ENCODE data around the gene DEPDC5.
"Not testable (repeated sequence)": the region's sequence is repeated elsewhere in the genome, so short reads cannot be mapped to it uniquely, and the experiment has no call there.

Gene DEPDC5

DNA sequence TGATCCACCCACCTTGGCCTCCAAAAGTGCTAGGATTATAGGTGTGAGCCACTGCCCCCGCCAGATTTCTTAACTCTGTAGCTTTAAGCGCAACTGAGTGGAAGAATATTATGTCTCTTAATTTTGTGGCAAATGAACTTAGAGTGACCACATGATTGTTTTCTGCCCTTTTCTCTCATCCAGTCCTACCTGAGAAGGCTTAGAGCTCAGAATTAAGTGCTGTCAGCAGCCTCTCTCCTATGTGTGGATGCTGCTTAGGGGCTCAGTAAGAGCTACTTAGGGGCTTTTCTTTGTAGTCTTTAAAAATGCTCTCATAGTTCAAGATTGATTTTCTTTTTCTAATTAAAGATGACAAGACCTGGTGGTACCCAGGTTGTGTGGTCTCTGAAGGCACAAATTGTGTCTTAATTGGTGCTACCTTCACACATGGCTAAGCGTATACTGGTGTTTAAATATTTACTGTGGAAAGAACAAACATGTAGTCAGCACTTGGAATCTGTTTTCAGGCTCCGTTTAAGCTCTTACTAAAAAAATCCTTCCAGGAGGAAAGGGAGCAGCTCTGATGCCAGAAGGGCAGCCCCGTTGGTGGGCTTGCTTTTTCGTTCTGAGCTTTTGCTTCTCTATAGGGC, 59.3 kb downstream of the DEPDC5 start:
- ChIA-PET POLR2A (interaction anchor here (1.5 kb wide), 1 partner anchor 60 kb away, joined by 5 read pairs; no protein-coding TSS in a partner anchor), CTCF (no interaction called here)
- no peak for DNase-seq (ENCODE audit: extremely low spot score)
- no peak for TF ChIP-seq ARNT (IDR thresholded peaks at IDR 0.05)
- TF ChIP-seq FOXA1 (IDR thresholded peaks at IDR 0.05), result no peak
- TF ChIP-seq CTBP1 (IDR thresholded peaks at IDR 0.05; ENCODE audit: borderline replicate concordance), result no peak

DNA sequence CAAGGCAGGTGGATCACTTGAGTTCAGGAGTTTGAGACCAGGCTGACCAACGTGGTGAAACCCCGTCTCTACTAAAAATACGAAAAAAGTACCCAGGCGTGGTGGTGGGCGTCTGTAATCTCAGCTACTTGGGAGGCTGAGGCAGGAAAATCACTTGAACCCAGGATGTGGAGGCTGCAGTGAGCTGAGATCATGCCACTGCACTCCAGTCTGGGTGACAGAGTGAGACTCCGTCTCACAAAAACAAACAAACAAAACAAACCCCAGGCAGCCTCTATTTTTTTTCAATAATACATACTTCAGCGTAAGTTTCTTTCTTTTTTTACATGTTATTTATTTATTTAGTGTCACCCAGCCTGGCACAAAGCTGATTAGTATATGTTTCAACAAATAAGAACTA, 60.1 kb downstream of the DEPDC5 start:
- CTCF ChIA-PET; DNase-seq (ENCODE audit: extremely low spot score): not testable (repeated sequence)
- POLR2A ChIA-PET, result interaction anchor here (1.5 kb wide), 1 partner anchor 61 kb away, joined by 5 read pairs; no protein-coding TSS in a partner anchor

- CTCF ChIA-PET, result no interaction called here
- no peak for DNase-seq (ENCODE audit: extremely low spot score)
- POLR2A ChIA-PET, result no interaction called here
- TF ChIP-seq ZNF384 (IDR thresholded peaks at IDR 0.05) (no peak), ELF4 (IDR thresholded peaks at IDR 0.05) (no peak), FOXM1 (IDR thresholded peaks at IDR 0.05; ENCODE audit: borderline replicate concordance) (no peak), LEF1 (IDR thresholded peaks at IDR 0.05; ENCODE audit: borderline replicate concordance) (no peak), L3MBTL2 (conservative IDR thresholded peaks at IDR 0.05) (no peak), HDGF (IDR thresholded peaks at IDR 0.05; ENCODE audit: borderline replicate concordance) (no peak), TARDBP (IDR thresholded peaks at IDR 0.05) (no peak), FOXA1 (IDR thresholded peaks at IDR 0.05) (no peak), SUZ12 (IDR thresholded peaks at IDR 0.05) (no peak), CTBP1 (IDR thresholded peaks at IDR 0.05; ENCODE audit: borderline replicate concordance) (no peak), NFRKB (IDR thresholded peaks at IDR 0.05) (no peak), SP1 (IDR thresholded peaks at IDR 0.05) (no peak), FOXK2 (IDR thresholded peaks at IDR 0.05) (no peak)
These were observed 61.1 kb downstream of the DEPDC5 start for GRCh38 chr22:31814942-31815341.

- DNase-seq (ENCODE audit: extremely low spot score); CTCF ChIA-PET; POLR2A ChIA-PET: not testable (repeated sequence)
These were observed 61.6 kb downstream of the DEPDC5 start for GRCh38 chr22:31815383-31815814.

DNA sequence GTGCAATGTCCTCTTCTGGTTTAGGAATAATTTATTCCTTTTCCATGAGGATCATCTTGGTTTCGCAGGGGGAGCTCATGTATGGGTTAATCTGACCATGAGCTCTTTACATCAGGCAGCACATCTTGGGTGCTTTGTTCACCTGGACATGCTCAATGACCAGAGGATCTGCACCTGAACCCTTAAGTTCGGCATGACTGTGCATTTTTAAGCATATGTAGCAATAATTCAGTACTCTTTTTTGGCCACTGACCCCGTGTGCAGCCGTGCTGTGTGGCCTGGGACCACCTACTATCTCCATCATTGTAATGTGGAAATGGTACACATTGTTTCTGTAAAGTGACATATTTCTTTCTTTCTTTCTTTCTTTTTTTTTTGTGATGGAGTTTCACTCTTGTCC, 62.9 kb downstream of the DEPDC5 start:
- ChIA-PET CTCF (no interaction called here), POLR2A (no interaction called here)
- DNase-seq (ENCODE audit: extremely low spot score), result no peak
- TF ChIP-seq TARDBP (IDR thresholded peaks at IDR 0.05) (no peak), L3MBTL2 (conservative IDR thresholded peaks at IDR 0.05) (no peak), ARNT (IDR thresholded peaks at IDR 0.05) (no peak), NFRKB (IDR thresholded peaks at IDR 0.05) (no peak)

DNA sequence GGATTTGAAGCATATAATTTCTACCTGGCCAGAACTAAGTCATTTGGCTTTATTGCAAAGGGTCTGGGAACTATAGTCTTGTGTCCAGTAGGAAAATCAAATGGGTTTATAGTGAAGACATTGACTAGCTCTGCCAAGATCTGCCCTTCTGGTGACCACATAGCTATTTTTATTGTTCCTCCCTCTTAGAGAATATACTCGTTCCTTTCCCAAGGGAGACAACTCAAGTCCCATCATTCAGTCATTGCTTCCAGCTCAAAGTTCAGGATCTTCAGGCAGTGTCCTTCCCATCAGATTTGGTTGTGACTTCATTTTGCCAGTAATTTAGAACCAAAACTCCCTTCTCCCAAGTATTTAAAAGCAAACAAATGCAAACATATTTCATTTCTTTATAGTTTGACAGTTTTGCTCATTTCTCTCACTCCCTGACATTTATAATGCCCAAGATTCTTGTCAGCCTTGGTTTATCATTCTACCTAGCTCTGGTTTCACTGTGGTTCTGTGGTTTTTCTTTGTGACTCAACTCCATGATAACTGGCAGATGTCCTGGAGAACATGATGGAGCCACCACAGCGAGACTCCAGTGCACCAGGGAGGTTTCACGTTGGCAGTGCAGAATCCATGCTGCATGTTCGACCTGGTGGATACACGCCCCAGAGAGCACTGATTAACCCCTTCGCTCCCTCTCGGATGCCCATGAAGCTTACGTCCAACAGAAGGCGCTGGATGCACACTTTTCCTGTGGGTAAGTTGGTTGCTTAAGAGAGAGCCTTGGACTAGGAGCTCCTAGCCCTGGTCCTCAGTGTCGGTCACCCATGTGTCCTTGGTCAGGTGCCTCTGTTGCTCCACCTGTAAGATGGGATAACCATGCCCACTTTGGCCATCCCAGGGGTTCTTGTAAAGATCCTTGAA, 64.9 kb downstream of the DEPDC5 start:
- POLR2A ChIA-PET, result no interaction called here
- no peak for DNase-seq (ENCODE audit: extremely low spot score)
- CTCF ChIA-PET, result no interaction called here
- TF ChIP-seq FOXA1 (IDR thresholded peaks at IDR 0.05), result no peak
- no peak for TF ChIP-seq ZNF384 (IDR thresholded peaks at IDR 0.05)
- no peak for TF ChIP-seq HDGF (IDR thresholded peaks at IDR 0.05; ENCODE audit: borderline replicate concordance)
- no peak for TF ChIP-seq ELF4 (IDR thresholded peaks at IDR 0.05)
- no peak for TF ChIP-seq LEF1 (IDR thresholded peaks at IDR 0.05; ENCODE audit: borderline replicate concordance)
- TF ChIP-seq NFRKB (IDR thresholded peaks at IDR 0.05), result no peak
- no peak for TF ChIP-seq FOXK2 (IDR thresholded peaks at IDR 0.05)
- TF ChIP-seq SP1 (IDR thresholded peaks at IDR 0.05), result no peak
- TF ChIP-seq ARNT (IDR thresholded peaks at IDR 0.05), result no peak
- TF ChIP-seq BHLHE40 (IDR thresholded peaks at IDR 0.05; ENCODE audit: borderline replicate concordance), result no peak
- no peak for TF ChIP-seq SUZ12 (IDR thresholded peaks at IDR 0.05)
- no peak for TF ChIP-seq L3MBTL2 (conservative IDR thresholded peaks at IDR 0.05)
- no peak for TF ChIP-seq PKNOX1 (IDR thresholded peaks at IDR 0.05)
- TF ChIP-seq CTBP1 (IDR thresholded peaks at IDR 0.05; ENCODE audit: borderline replicate concordance), result no peak
- no peak for TF ChIP-seq FOXM1 (IDR thresholded peaks at IDR 0.05; ENCODE audit: borderline replicate concordance)
- TF ChIP-seq TARDBP (IDR thresholded peaks at IDR 0.05), result no peak

DNA sequence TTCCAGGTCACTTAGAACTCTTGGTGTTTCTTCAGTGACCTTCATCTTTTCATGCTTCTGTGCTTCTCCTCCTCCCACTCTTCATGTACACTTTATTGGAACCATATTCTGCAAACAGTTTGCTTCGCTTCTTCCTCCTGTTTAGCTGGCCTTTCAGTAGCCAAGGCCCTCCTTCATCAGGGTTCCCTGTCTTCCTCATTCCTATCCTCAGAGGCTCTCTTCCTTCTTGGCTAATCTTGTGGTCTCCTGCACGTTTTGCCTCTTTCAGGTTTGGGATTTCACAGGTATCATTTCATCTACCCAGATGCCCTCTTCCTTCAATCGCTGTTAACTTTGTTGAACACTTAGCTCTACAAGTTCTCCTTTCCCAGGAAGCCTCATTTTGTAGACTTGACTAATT, 66.8 kb downstream of the DEPDC5 start:
- CTCF ChIA-PET, result no interaction called here
- DNase-seq (ENCODE audit: extremely low spot score), result no peak
- POLR2A ChIA-PET, result no interaction called here
- no peak for TF ChIP-seq FOXM1 (IDR thresholded peaks at IDR 0.05; ENCODE audit: borderline replicate concordance)
- TF ChIP-seq PKNOX1 (IDR thresholded peaks at IDR 0.05), result no peak
- TF ChIP-seq BHLHE40 (IDR thresholded peaks at IDR 0.05; ENCODE audit: borderline replicate concordance), result no peak
- TF ChIP-seq L3MBTL2 (conservative IDR thresholded peaks at IDR 0.05), result no peak
- no peak for TF ChIP-seq FOXK2 (IDR thresholded peaks at IDR 0.05)

Data from HEK293T (cell line).